Measurements from ENCODE around the gene TRIM44. TPM values are rescaled to one million over a fixed set of nuclear protein-coding genes. Genes with fewer than 3 reads are reported as not detected.
"Not testable (repeated sequence)": the region's sequence is repeated elsewhere in the genome, so short reads cannot be mapped to it uniquely, and the experiment has no call there.

TRIM44 gene
- total and polyA plus RNA-seq, 5 donors: 8.7 to 54.2 (median 41.2) TPM

DNA sequence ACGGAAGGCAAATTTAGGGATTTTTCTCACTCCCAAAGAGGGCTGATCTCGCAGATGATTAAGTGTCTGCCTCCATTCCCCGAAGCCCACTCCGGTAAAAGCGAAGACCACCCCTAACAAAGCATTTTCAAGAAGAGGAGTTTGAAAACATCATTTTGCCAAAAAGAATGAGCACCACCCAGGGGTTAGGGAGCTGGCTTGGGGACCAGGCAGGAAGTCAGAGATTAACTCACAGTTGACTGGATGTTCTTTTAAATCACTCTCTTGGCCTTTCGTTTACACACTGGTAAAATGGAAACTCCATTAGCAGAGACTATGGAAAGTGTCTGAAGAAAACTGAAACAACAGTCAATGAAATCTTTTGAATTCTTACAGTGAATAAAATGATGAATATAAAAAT lies 7.9 kb upstream of the TRIM44 start:
- WGBS: 60% methylated on average over 6 of the region's 6 CpGs
- Histone ChIP-seq H3K27me3 (ENCODE audit: control insufficient read depth, insufficient read depth) (no peaks in the 10 kb centered on the region), H3K4me1 (ENCODE audit: control insufficient read depth, insufficient read depth, low read length) (no peaks in the 10 kb centered on the region), H3K4me3 (ENCODE audit: low read length) (no peak overlapping the region), H3K27ac (ENCODE audit: low read length) (no peak overlapping the region), H3K9me3 (ENCODE audit: control insufficient read depth, low read length) (no peaks in the 10 kb centered on the region)
- intact Hi-C loops (cut with DNase I): no loop called here
- no peak for DNase-seq
- ATAC-seq: no peak

DNA sequence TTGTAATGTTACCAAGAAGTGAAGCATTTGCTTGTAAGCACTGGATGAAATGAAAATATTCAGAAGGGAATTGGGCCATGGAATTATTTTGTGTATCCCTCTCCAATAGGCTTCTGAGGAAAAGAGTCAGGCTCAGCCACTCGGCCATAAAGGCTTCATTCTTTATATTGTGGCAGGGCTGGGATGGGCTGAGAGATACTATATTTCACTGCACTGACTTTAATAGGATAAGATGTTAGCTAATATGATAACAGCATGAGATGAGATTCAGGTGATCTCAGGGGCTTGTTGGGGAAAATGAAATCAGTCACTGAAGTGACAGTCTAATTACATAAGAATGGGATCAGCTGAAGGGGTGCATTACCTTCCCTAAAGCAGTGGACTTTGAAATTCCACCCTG lies 7.3 kb upstream of the TRIM44 start:
- H3K4me1 ChIP-seq (ENCODE audit: control insufficient read depth, insufficient read depth, low read length): no peaks in the 10 kb centered on the region
- intact Hi-C loops (cut with DNase I): no loop called here
- no peaks in the 10 kb centered on the region for H3K27me3 ChIP-seq (ENCODE audit: control insufficient read depth, insufficient read depth)
- ATAC-seq: no peak
- no peaks in the 10 kb centered on the region for H3K9me3 ChIP-seq (ENCODE audit: control insufficient read depth, low read length)
- H3K4me3 ChIP-seq (ENCODE audit: low read length): no peak overlapping the region
- H3K27ac ChIP-seq (ENCODE audit: low read length): no peak overlapping the region
- no peak for DNase-seq
- 73% methylated on average over 1 of the region's 1 CpG for WGBS

DNA sequence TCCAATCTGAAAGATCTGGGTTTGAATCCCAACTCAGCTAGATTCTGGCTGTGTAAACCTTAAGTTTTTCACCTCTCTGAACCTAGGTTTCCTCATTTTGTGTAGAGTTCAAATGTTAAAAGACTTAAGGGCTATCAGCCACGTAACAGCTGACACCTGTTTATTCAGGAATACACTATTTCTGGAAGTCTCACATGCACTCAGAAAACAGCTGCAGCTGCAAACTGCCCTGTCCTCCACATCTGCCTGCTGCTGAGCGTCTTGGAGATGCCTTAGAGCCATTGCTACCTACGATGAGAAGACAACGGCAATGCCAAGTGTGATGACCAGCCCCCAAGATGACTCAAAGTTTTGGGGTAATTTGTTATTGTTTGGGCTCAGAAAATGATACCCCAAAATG lies 6.7 kb upstream of the TRIM44 start:
- ATAC-seq (no peak), DNase-seq (no peak)
- Histone ChIP-seq H3K27me3 (ENCODE audit: control insufficient read depth, insufficient read depth) (no peaks in the 10 kb centered on the region), H3K27ac (ENCODE audit: low read length) (no peak overlapping the region), H3K9me3 (ENCODE audit: control insufficient read depth, low read length) (no peaks in the 10 kb centered on the region), H3K4me3 (ENCODE audit: low read length) (no peak overlapping the region), H3K4me1 (ENCODE audit: control insufficient read depth, insufficient read depth, low read length) (no peaks in the 10 kb centered on the region)
- intact Hi-C loops (cut with DNase I): no loop called here
- 78% methylated on average over 4 of the region's 4 CpGs for WGBS

DNA sequence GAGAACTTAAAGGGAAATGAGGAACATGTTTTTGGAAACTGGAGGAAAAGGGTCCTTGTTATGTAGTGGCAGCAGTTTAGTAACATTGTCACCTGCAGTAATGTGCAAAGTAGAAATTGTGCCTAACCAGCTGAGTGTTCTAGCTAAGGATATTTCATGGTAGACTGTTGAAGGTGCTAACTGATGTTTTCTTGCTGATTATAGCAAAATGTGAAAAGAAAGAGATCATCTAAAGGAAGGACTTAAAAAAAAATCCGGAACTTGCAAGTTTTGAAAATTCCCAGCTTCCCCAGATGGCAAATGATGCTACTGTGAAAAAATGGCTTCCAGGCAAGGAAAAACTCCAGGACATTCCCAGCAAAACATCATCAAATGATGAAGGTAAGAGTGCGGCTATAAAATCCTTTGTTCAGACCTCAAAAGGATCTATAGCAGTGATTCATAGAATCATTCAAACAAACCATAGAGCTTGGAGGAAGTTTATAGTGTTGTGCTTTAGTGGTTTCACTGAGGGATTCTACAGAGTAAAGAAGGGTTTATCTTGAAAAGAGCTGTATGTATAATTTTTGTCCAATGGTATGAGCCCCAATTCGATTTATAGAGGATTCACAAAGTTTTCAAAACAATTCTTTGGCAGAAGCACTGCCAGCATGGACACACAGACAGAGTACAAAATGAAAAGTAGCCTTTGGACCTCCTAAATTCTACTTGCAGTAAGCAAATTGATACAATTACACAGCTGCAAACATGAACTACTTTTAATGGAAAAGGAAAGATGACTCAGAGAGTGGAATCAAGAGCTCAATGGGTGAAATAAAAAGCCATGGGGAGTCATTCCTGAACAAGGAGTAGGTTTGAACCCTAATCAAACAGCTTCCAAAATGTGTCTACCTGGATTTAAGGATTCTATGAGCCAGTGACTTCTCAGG lies 4.3 kb upstream of the TRIM44 start:
- H3K9me3 ChIP-seq (ENCODE audit: control insufficient read depth, low read length): no peaks in the 10 kb centered on the region
- ATAC-seq (no peak), DNase-seq (no peak)
- no peaks in the 10 kb centered on the region for H3K27me3 ChIP-seq (ENCODE audit: control insufficient read depth, insufficient read depth)
- WGBS: 68% methylated on average over 3 of the region's 3 CpGs
- H3K27ac ChIP-seq (ENCODE audit: low read length): no peak overlapping the region
- H3K4me1 ChIP-seq (ENCODE audit: control insufficient read depth, insufficient read depth, low read length): peaks cover 2% of the 10 kb centered on the region
- no peak overlapping the region for H3K4me3 ChIP-seq (ENCODE audit: low read length)
- intact Hi-C loops (cut with DNase I): no loop called here

DNA sequence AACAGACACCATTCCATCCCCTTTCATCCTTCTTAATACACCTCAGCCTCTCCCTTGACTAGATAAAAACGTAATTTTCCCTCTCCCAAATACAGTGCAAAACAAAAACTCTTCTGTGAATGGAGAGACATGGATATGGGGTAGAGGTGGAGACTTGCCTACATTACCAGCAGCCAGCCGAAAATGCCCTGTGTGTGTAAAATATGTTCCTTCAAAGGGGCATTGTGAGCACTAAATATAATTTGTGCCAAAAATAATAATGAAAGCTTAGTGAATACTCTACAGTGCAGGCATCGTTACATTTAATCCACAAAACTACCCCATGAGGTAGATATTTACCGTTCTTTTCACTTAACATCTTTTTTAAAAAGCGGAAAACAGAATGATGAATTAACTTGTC lies 1.0 kb upstream of the TRIM44 start:
- Histone ChIP-seq H3K9me3 (ENCODE audit: control insufficient read depth, low read length) (no peaks in the 10 kb centered on the region), H3K27me3 (ENCODE audit: control insufficient read depth, insufficient read depth) (no peaks in the 10 kb centered on the region), H3K4me3 (ENCODE audit: low read length) (peak overlapping the region; percentile 74), H3K27ac (ENCODE audit: low read length) (no peak overlapping the region), H3K4me1 (ENCODE audit: control insufficient read depth, insufficient read depth, low read length) (peaks cover 6% of the 10 kb centered on the region)
- intact Hi-C loops (cut with DNase I): loop anchor here in 1 of 4 donors (5.0 kb wide), 1 partner anchor 44 kb away; the partner anchor contains the start of gene FJX1
- DNase-seq: no peak
- no peak for ATAC-seq
- 40% methylated on average over 5 of the region's 5 CpGs for WGBS

DNA sequence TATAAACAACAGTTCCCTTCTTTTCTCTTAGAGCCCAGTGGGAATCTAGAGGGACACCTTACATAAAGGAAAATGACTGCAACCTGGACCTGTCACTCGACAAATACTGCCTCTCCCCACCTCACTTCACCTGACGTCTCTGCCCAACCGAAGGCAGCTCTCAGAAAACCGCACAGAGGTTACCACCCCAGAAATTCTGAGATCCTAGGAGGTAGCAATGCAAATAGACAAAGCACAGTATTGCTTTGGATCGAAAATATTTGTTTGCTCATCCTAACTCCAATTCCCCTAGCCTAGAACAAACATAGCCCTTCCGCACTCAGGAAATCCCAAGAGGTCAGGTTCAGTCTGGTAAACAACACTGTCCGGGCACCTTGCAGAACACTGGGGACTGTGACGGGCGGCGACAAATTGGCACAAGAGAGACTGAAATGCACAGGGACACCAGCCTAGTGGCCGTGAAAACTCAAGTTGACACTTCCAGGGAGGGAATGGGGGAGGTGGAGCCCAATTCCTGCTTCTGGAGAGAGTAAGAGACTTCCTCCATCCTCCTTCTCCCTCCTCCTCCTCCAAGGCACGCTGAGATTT lies 420 bp upstream of the TRIM44 start:
- WGBS: 2% methylated on average over 12 of the region's 12 CpGs
- Histone ChIP-seq H3K4me3 (ENCODE audit: low read length) (peak overlapping the region; percentile 74), H3K4me1 (ENCODE audit: control insufficient read depth, insufficient read depth, low read length) (peaks cover 6% of the 10 kb centered on the region), H3K9me3 (ENCODE audit: control insufficient read depth, low read length) (no peaks in the 10 kb centered on the region), H3K27me3 (ENCODE audit: control insufficient read depth, insufficient read depth) (no peaks in the 10 kb centered on the region), H3K27ac (ENCODE audit: low read length) (peak overlapping the region; percentile 90)
- no peak for DNase-seq
- intact Hi-C loops (cut with DNase I): loop anchor here in 1 of 4 donors (5.0 kb wide), 1 partner anchor 45 kb away; the partner anchor contains the start of gene FJX1
- ATAC-seq: no peak

DNA sequence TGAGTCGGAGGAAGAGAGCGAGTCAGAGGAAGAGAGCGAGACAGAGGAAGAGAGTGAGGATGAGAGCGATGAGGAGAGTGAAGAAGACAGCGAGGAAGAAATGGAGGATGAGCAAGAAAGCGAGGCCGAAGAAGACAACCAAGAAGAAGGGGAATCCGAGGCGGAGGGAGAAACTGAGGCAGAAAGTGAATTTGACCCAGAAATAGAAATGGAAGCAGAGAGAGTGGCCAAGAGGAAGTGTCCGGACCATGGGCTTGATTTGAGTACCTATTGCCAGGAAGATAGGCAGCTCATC lies 780 bp downstream of the TRIM44 start:
- intact Hi-C loops (cut with DNase I): loop anchor here in 1 of 4 donors (5.0 kb wide), 1 partner anchor 46 kb away; the partner anchor contains the start of gene FJX1
- DNase-seq (no peak), ATAC-seq (no peak)
- 84% methylated on average over 10 of the region's 10 CpGs for WGBS
- peaks cover 6% of the 10 kb centered on the region for H3K4me1 ChIP-seq (ENCODE audit: control insufficient read depth, insufficient read depth, low read length)
- peak overlapping the region; percentile 90 for H3K27ac ChIP-seq (ENCODE audit: low read length)
- H3K9me3 ChIP-seq (ENCODE audit: control insufficient read depth, low read length): no peaks in the 10 kb centered on the region
- peak overlapping the region; percentile 74 for H3K4me3 ChIP-seq (ENCODE audit: low read length)
- no peaks in the 10 kb centered on the region for H3K27me3 ChIP-seq (ENCODE audit: control insufficient read depth, insufficient read depth)

DNA sequence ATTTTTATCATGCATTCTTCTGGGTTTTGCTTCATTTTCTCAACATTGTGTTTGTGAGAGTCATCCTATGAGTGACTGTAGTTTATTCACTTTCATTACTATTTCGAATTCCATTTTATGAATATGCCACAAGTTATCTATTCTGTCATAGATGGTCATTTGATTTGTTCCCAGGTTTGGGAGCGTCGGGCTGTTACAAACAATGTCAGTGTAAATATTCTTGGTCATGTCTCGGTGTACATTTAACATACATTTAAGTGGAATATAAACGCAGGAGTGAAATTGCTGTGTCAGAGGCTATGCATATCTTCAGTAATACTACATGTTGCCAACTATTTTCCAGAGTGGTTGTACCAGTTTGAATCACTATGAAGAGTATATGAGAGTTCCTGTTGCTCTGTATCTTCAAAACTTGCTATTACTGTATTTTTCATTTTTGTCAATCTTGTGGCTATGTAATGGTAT lies 2.4 kb downstream of the TRIM44 start:
- intact Hi-C loops (cut with DNase I): loop anchor here in 1 of 4 donors (5.0 kb wide), 1 partner anchor 48 kb away; the partner anchor contains the start of gene FJX1
- DNase-seq (no peak), ATAC-seq (no peak)
- no peak overlapping the region for H3K4me3 ChIP-seq (ENCODE audit: low read length)
- no peaks in the 10 kb centered on the region for H3K9me3 ChIP-seq (ENCODE audit: control insufficient read depth, low read length)
- H3K27ac ChIP-seq (ENCODE audit: low read length): no peak overlapping the region
- peaks cover 7% of the 10 kb centered on the region for H3K4me1 ChIP-seq (ENCODE audit: control insufficient read depth, insufficient read depth, low read length)
- no peaks in the 10 kb centered on the region for H3K27me3 ChIP-seq (ENCODE audit: control insufficient read depth, insufficient read depth)
- 99% methylated on average over 5 of the region's 5 CpGs for WGBS

DNA sequence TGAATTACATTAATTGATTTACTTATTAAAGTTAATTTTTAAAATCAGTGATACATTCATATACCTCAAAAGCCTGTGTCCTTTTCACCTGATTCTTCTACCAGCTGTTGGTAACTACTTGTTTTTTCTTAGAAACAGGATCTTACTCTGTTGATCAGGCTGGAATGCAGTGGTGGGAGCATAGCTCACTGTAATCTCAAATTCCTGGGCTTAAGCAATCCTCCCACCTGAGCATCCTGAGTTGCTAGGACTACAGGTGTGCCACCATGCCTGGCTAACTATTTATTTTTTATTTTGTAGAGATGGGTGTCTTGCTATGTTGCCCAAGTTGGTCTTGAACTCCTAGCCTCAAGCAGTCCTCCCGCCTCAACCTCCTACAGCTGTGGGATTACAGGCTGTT lies 4.7 kb downstream of the TRIM44 start:
- no peak for DNase-seq
- WGBS: 100% methylated on average over 1 of the region's 1 CpG
- intact Hi-C loops (cut with DNase I): no loop called here
- Histone ChIP-seq H3K27me3 (ENCODE audit: control insufficient read depth, insufficient read depth) (no peaks in the 10 kb centered on the region), H3K4me1 (ENCODE audit: control insufficient read depth, insufficient read depth, low read length) (peaks cover 7% of the 10 kb centered on the region), H3K4me3 (ENCODE audit: low read length) (no peak overlapping the region), H3K9me3 (ENCODE audit: control insufficient read depth, low read length) (no peaks in the 10 kb centered on the region), H3K27ac (ENCODE audit: low read length) (no peak overlapping the region)
- ATAC-seq: no peak

DNA sequence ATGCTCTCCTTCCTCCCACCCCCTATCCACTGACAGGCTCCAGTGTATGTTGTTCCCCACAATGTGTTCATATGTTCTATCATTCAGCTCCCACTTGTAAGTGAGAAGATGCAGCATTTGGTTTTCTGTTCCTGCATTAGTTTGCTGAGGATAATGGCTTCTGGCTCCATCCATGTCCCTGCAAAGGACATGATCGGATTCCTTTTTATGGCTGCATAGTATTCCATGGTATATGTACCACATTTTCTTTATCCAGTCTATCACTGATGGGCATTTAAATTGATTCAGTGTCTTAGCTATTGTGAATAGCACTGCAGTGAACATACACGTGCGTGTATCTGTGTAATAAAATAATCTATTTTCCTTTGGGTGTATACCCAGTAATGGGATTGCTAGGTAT lies 5.8 kb downstream of the TRIM44 start:
- intact Hi-C loops (cut with DNase I); H3K27ac ChIP-seq (ENCODE audit: low read length); H3K4me1 ChIP-seq (ENCODE audit: control insufficient read depth, insufficient read depth, low read length); H3K4me3 ChIP-seq (ENCODE audit: low read length); ATAC-seq; H3K27me3 ChIP-seq (ENCODE audit: control insufficient read depth, insufficient read depth); H3K9me3 ChIP-seq (ENCODE audit: control insufficient read depth, low read length); DNase-seq: not testable (repeated sequence)
- WGBS: 97% methylated on average over 3 of the region's 3 CpGs

DNA sequence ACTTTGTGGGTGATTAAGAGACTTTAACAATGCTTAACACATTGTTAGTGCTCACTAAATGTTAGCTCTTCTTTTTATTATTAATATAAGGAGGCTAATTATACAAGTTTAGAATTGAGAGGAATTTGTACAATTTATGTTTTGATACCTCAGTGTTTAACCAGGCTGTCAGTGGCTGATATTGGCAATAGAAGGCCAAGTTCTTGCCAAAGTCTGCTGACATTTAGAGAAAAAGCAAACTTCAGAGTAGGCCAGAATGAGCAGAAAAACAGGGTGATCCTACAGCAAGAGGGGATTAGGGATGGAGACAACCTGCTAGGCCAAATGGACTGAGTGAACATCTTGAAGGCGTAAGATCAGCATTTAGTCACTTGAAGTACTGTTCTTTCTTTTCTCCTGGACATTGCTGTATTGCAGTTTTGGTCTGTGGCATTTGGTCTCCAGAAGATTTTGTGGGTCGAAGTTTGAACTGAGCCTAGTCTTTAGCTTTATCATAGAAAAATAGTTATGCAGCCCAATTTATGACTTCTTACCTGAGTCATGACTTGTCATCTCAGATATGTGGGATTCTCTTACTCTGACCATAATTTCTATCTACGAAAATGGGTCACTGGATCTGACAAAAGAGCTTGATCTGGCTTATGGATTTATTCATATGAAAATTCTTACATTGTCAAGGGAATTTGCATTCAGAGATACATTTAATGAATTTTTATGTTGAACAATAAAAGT lies 9.0 kb downstream of the TRIM44 start:
- H3K9me3 ChIP-seq (ENCODE audit: control insufficient read depth, low read length): no peaks in the 10 kb centered on the region
- peaks cover 4% of the 10 kb centered on the region for H3K4me1 ChIP-seq (ENCODE audit: control insufficient read depth, insufficient read depth, low read length)
- no peak overlapping the region for H3K4me3 ChIP-seq (ENCODE audit: low read length)
- intact Hi-C loops (cut with DNase I): no loop called here
- no peaks in the 10 kb centered on the region for H3K27me3 ChIP-seq (ENCODE audit: control insufficient read depth, insufficient read depth)
- 94% methylated on average over 3 of the region's 3 CpGs for WGBS
- DNase-seq: no peak
- no peak overlapping the region for H3K27ac ChIP-seq (ENCODE audit: low read length)
- no peak for ATAC-seq

Measured in right cardiac atrium (tissue), 5 donors.